Prostate gland (tissue), 2 donors: ENCODE data around the gene CEP63.

Experiments used
- POLR2A ChIP-seq: fragments of 450-650 bp; IDR thresholded peaks from one replicate; pipeline ENCODE4 v1.6.1; 2016; ENCODE audit warnings: antibody characterized with exemption, mild to moderate bottlenecking
- TF ChIP-seq, protein P1 (sequence below), 4 experiments: fragments of 200-600 bp in 2 of 4; fragments of 450-650 bp in 2 of 4; sonication (generic) in 2 of 4; IDR thresholded peaks; 1 replicate in 3 of 4; 2 replicates in 1 of 4; pipeline ENCODE4 v1.5.1; 2016 to 2019; ENCODE audit warnings: antibody characterized with exemption in 4 of 4, mild to moderate bottlenecking in 2 of 4, moderate library complexity in 2 of 4

DNA sequence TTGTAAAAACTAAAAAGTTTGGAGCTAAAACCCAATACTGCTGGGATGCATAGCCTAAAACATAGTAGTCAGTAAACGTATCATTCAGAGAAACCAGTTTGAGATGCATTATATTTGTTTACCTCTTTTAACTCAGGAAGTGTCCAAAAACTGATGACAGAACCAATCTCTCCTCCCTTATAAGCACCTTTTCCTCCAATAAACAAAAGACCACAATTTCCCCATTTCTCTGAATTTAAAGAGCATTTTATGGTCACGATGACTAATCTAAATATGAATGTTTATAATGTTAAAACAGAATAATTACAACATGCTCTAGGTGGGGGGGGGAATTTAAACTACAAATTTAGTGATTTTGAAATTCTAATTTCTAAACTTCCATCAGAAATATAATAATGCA, 58.5 kb downstream of the CEP63 start:
- TF ChIP-seq, protein P1, sequence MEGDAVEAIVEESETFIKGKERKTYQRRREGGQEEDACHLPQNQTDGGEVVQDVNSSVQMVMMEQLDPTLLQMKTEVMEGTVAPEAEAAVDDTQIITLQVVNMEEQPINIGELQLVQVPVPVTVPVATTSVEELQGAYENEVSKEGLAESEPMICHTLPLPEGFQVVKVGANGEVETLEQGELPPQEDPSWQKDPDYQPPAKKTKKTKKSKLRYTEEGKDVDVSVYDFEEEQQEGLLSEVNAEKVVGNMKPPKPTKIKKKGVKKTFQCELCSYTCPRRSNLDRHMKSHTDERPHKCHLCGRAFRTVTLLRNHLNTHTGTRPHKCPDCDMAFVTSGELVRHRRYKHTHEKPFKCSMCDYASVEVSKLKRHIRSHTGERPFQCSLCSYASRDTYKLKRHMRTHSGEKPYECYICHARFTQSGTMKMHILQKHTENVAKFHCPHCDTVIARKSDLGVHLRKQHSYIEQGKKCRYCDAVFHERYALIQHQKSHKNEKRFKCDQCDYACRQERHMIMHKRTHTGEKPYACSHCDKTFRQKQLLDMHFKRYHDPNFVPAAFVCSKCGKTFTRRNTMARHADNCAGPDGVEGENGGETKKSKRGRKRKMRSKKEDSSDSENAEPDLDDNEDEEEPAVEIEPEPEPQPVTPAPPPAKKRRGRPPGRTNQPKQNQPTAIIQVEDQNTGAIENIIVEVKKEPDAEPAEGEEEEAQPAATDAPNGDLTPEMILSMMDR (IDR thresholded peaks at IDR 0.05): no peak
- no peak for TF ChIP-seq POLR2A
